ENCODE results near the gene MCEMP1. TPM values are rescaled to one million over a fixed set of nuclear protein-coding genes. Genes with fewer than 3 reads are reported as not detected.
"Not testable (repeated sequence)": the region's sequence is repeated elsewhere in the genome, so short reads cannot be mapped to it uniquely, and the experiment has no call there.

The MCEMP1 gene
- total RNA-seq, 4 donors from 2014 or later = 0.67 to 1.2 (median 0.96) TPM; not detected in 1

GRCh38 chr19:7640803-7641202 is 36.1 kb upstream of the MCEMP1 start:
- H3K4me1 ChIP-seq = peaks cover 0 to 10% (median 3%) of the 10 kb centered on the region in 3 donors
- no peak for ATAC-seq
- no peak overlapping the region for H3K27ac ChIP-seq
- WGBS, 2 donors (ENCODE audit: low coverage in 1 of 2) = 100% methylated on average over 1 of the region's 11 CpGs; no CpG with 5 or more reads in 1 of the 2 donors
- no peaks in the 10 kb centered on the region for H3K9me3 ChIP-seq
- H3K27me3 ChIP-seq = peaks cover 99% of the 10 kb centered on the region
- no peak for TF ChIP-seq CTCF (IDR thresholded peaks at IDR 0.05)
- TF ChIP-seq EP300 (IDR thresholded peaks at IDR 0.05) = no peak
- TF ChIP-seq POLR2AphosphoS5 (IDR thresholded peaks at IDR 0.05) = no peak
- TF ChIP-seq POLR2A (IDR thresholded peaks at IDR 0.05) = no peak
- no peak overlapping the region for H3K4me3 ChIP-seq
- H3K36me3 ChIP-seq = no peaks in the 10 kb centered on the region

- TF ChIP-seq POLR2AphosphoS5 (IDR thresholded peaks at IDR 0.05) = no peak
- no peak for TF ChIP-seq EP300 (IDR thresholded peaks at IDR 0.05)
- no peak for TF ChIP-seq POLR2A (IDR thresholded peaks at IDR 0.05)
- no peak for TF ChIP-seq CTCF (IDR thresholded peaks at IDR 0.05)
- H3K36me3 ChIP-seq = no peaks in the 10 kb centered on the region
- no peaks in the 10 kb centered on the region for H3K9me3 ChIP-seq
- H3K4me1 ChIP-seq = peaks cover 0 to 8% (median 3%) of the 10 kb centered on the region in 3 donors
- no peak for ATAC-seq
- WGBS, 2 donors (ENCODE audit: low coverage in 1 of 2) = 58 to 84% methylated on average over 2 to 4 of the region's 43 CpGs
- no peak overlapping the region for H3K27ac ChIP-seq
- H3K27me3 ChIP-seq = peaks cover 99% of the 10 kb centered on the region
- no peak overlapping the region for H3K4me3 ChIP-seq
Measured at GRCh38 chr19:7641290-7642276, 35.3 kb upstream of the MCEMP1 start.

GRCh38 chr19:7642295-7643030 is 34.4 kb upstream of the MCEMP1 start:
- Histone ChIP-seq H3K27me3 (peaks cover 99% of the 10 kb centered on the region), H3K36me3 (no peaks in the 10 kb centered on the region), H3K4me3 (no peak overlapping the region), H3K9me3 (no peaks in the 10 kb centered on the region), H3K4me1 (no peaks in the 10 kb centered on the region), H3K27ac (no peak overlapping the region)
- TF ChIP-seq CTCF (IDR thresholded peaks at IDR 0.05) = no peak
- TF ChIP-seq EP300 (IDR thresholded peaks at IDR 0.05) = no peak
- no peak for TF ChIP-seq POLR2AphosphoS5 (IDR thresholded peaks at IDR 0.05)
- no peak for TF ChIP-seq POLR2A (IDR thresholded peaks at IDR 0.05)
- no peak for ATAC-seq
- 64% methylated on average over 3 of the region's 27 CpGs; no CpG with 5 or more reads in 1 of the 2 donors for WGBS, 2 donors (ENCODE audit: low coverage in 1 of 2)

GRCh38 chr19:7643031-7643415 is 33.9 kb upstream of the MCEMP1 start:
- Histone ChIP-seq H3K27ac (no peak overlapping the region), H3K4me3 (no peak overlapping the region), H3K9me3 (no peaks in the 10 kb centered on the region), H3K4me1 (no peaks in the 10 kb centered on the region), H3K27me3 (peaks cover 99% of the 10 kb centered on the region), H3K36me3 (no peaks in the 10 kb centered on the region)
- 93 to 100% methylated on average over 2 to 3 of the region's 8 CpGs for WGBS, 2 donors (ENCODE audit: low coverage in 1 of 2)
- TF ChIP-seq POLR2A (IDR thresholded peaks at IDR 0.05) = no peak
- no peak for TF ChIP-seq CTCF (IDR thresholded peaks at IDR 0.05)
- no peak for TF ChIP-seq EP300 (IDR thresholded peaks at IDR 0.05)
- no peak for TF ChIP-seq POLR2AphosphoS5 (IDR thresholded peaks at IDR 0.05)
- ATAC-seq = no peak

- not testable (repeated sequence) for H3K27ac ChIP-seq, H3K9me3 ChIP-seq, H3K4me3 ChIP-seq, H3K36me3 ChIP-seq, ATAC-seq, H3K4me1 ChIP-seq
- 37 to 67% methylated on average over 6 to 9 of the region's 10 CpGs for WGBS, 2 donors (ENCODE audit: low coverage in 1 of 2)
- peaks cover 96% of the 10 kb centered on the region for H3K27me3 ChIP-seq
Measured at GRCh38 chr19:7643629-7644549, 33.0 kb upstream of the MCEMP1 start.
